Upper lobe of right lung (tissue), 1 donor: Measurements from ENCODE around the gene SOX14. TPM values are rescaled to one million over a fixed set of nuclear protein-coding genes. Genes with fewer than 3 reads are reported as not detected.

Experiments used
- ATAC-seq: fragments of 200-7000 bp; cut with Tn5 transposase; one replicate; pipeline ENCODE4 v1.9.1; 2020; ENCODE audit warnings: mild to moderate bottlenecking, moderate library complexity
- DNase-seq: peaks from one replicate; pipeline ENCODE4 v3.0.0-alpha.2; 2020
- H3K27ac ChIP-seq: fragments of 200-600 bp; one replicate; pipeline ENCODE4 v1.8.0; 2022
- H3K27me3 ChIP-seq: fragments of 200-600 bp; one replicate; pipeline ENCODE4 v1.8.0; 2022; ENCODE audit warnings: mild to moderate bottlenecking
- H3K36me3 ChIP-seq: fragments of 200-600 bp; one replicate; pipeline ENCODE4 v1.8.0; 2022
- H3K4me1 ChIP-seq: fragments of 200-600 bp; one replicate; pipeline ENCODE4 v1.8.0; 2022
- H3K4me3 ChIP-seq: fragments of 200-600 bp; one replicate; pipeline ENCODE4 v1.8.0; 2022; ENCODE audit warnings: mild to moderate bottlenecking
- H3K9me3 ChIP-seq: fragments of 200-600 bp; one replicate; pipeline ENCODE4 v1.8.0; 2022
- intact Hi-C: fragments of 100-400 bp; cut with DNase I; formaldehyde crosslinking; loops from one replicate; pipeline ENCODE4 v1.11.0; 2022
- total RNA-seq: library from RNA; stranded (reverse); fragmentation: NEBNext Ultra II Directional; extraction: Animal tissue kit (Norgen Biotek cat#: 25700); gene quantifications from one replicate; pipeline ENCODE4 v1.2.1, GENCODE V29; 2021
- TF ChIP-seq, protein P1 (sequence below): fragments of 200-600 bp; IDR thresholded peaks from one replicate; pipeline ENCODE4 v1.8.0; 2022; ENCODE audit warnings: antibody characterized with exemption
- donor health status: DM: no; HTN: yes; CAD: no; lungs with severe emphysema.

The SOX14 gene
- total RNA-seq, 1 donor from 2014 or later: not detected

DNA sequence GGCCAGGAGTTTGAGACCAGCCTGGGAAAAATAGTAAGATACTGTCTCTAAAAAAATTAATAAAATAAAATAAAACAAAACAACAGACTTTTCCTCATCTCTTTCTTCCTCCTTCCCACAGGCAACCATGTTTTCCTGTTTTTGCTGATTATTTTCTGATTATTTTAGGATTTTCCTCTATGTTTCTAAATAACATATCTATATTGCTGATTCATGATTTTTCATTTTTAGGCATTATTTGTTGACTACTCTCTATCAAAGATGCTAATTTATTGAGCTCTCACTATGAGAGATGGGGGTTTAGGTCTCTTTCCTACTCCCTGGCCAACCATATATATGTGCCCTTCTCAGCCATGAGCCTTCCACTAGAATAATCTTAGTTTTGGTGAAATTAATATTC lies 45.4 kb downstream of the SOX14 start:
- ATAC-seq (no peak), DNase-seq (no peak)
- H3K27ac ChIP-seq: no peak overlapping the region
- intact Hi-C loops: no loop called here
- H3K36me3 ChIP-seq: no peaks in the 10 kb centered on the region
- no peaks in the 10 kb centered on the region for H3K9me3 ChIP-seq
- no peaks in the 10 kb centered on the region for H3K27me3 ChIP-seq
- H3K4me1 ChIP-seq: no peaks in the 10 kb centered on the region
- no peak overlapping the region for H3K4me3 ChIP-seq
- TF ChIP-seq, protein P1, sequence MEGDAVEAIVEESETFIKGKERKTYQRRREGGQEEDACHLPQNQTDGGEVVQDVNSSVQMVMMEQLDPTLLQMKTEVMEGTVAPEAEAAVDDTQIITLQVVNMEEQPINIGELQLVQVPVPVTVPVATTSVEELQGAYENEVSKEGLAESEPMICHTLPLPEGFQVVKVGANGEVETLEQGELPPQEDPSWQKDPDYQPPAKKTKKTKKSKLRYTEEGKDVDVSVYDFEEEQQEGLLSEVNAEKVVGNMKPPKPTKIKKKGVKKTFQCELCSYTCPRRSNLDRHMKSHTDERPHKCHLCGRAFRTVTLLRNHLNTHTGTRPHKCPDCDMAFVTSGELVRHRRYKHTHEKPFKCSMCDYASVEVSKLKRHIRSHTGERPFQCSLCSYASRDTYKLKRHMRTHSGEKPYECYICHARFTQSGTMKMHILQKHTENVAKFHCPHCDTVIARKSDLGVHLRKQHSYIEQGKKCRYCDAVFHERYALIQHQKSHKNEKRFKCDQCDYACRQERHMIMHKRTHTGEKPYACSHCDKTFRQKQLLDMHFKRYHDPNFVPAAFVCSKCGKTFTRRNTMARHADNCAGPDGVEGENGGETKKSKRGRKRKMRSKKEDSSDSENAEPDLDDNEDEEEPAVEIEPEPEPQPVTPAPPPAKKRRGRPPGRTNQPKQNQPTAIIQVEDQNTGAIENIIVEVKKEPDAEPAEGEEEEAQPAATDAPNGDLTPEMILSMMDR: no peak

DNA sequence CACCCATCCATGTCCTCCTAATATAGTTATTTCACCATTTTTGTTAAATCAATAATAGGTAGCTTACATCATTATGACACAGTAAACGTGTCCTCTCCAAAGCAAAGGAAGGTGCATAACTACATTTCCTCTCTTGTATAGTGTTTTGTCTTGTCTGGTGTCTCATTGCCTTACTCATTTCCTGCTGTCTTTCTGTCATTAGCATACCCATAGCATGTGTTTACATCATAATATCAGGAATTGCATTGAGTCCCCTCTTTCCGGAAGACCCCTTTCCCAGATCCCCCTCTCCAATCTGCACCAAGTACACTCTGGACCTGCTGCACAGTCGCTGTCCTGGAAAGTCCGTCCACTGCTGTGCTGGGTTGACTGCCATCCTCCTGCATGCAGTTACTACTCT lies 47.9 kb downstream of the SOX14 start:
- Histone ChIP-seq H3K36me3 (no peaks in the 10 kb centered on the region), H3K4me3 (no peak overlapping the region), H3K4me1 (no peaks in the 10 kb centered on the region), H3K27ac (no peak overlapping the region), H3K9me3 (no peaks in the 10 kb centered on the region), H3K27me3 (no peaks in the 10 kb centered on the region)
- no peak for DNase-seq
- ATAC-seq: no peak
- intact Hi-C loops: no loop called here
- TF ChIP-seq, protein P1: no peak

DNA sequence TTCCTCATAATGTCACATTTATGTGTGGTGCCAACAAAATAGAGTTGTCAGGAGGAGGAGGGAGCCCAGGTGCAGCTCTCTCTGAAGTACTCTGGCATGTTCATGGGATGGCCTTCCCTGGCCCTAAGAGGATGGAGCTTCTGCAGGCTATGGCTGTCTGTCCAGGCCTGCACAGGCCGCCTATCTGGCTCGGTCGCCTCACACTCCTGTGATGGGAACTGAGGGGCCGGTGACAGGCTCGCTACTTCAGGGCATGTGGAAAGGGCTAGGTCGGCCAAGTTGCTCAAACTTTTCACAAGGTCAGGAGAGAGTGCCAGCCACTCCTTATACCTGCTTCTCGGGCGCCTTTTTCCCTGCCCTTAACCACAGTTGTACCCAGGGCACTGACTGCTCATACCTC lies 51.1 kb downstream of the SOX14 start:
- H3K4me1 ChIP-seq: no peaks in the 10 kb centered on the region
- no peaks in the 10 kb centered on the region for H3K36me3 ChIP-seq
- no peak overlapping the region for H3K27ac ChIP-seq
- TF ChIP-seq, protein P1: no peak
- no peak overlapping the region for H3K4me3 ChIP-seq
- no peaks in the 10 kb centered on the region for H3K27me3 ChIP-seq
- no peak for ATAC-seq
- intact Hi-C loops: no loop called here
- no peak for DNase-seq
- no peaks in the 10 kb centered on the region for H3K9me3 ChIP-seq

Other genes starting within 250 kb of the SOX14 start
- 197 TPM for gene CLDN18, start 245.8 kb downstream of the SOX14 start, total RNA-seq